HepG2 (cell line): ENCODE measurements around the gene ALK. TPM values are rescaled to one million over a fixed set of nuclear protein-coding genes. Genes with fewer than 3 reads are reported as not detected.

Source experiments
- ATAC-seq: fragments of 200-7000 bp; cut with Tn5 transposase; 3 replicates; pipeline ENCODE4 v1.9.1; 2020; ENCODE audit warnings: mild to moderate bottlenecking, moderate library complexity
- BruUV-seq: library from RNA; stranded (reverse); fragments of 400-500 nt; replicated peaks from 2 replicates; lab custom pipeline; 2021; lab: Mats Ljungman, UMichigan
- CTCF ChIA-PET: fragments of 300-600 bp; formaldehyde crosslinking; extraction: SDS; loops from one replicate; lab custom pipeline; 2021; ENCODE audit warnings: low total read pairs, inconsistent platforms, low intra/inter-chr PET ratio; lab: Yijun Ruan, JAX
- POLR2A ChIA-PET: fragments of 350-600 bp; sonication (Branson Sonifier 250); formaldehyde crosslinking; loops from one replicate; lab custom pipeline; 2020; ENCODE audit warnings: antibody characterized with exemption, inconsistent platforms; lab: Yijun Ruan, JAX
- DNase-seq: peaks from one replicate; pipeline ENCODE4 v3.0.0-alpha.2; 2015; ENCODE audit warnings: low spot score
- FAIRE-seq: peaks from 3 replicates; lab custom pipeline; 2011; peaks lifted over from hg19 to GRCh38; lab: Jason Lieb, UNC
- H2AFZ ChIP-seq: one replicate; pipeline ENCODE4 v1.6.1; 2011; ENCODE audit warnings: low read length, inconsistent platforms
- H3K27ac ChIP-seq: fragments of 300-600 bp; 3 replicates; pipeline ENCODE4 v1.8.0; 2011; ENCODE audit warnings: mixed run types, mild to moderate bottlenecking, mixed read lengths, low read length, inconsistent platforms; ENCODE audit not compliant: insufficient read depth; ENCODE audit errors: extremely low read length
- H3K27me3 ChIP-seq, 2 experiments: fragments of 200-600 bp in 1 of 2; 2 replicates in 1 of 2; 3 replicates in 1 of 2; pipeline versions ENCODE4 v1.6.0 to v1.8.0; 2011; ENCODE audit warnings: low read length in 2 of 2, mild to moderate bottlenecking in 2 of 2, moderate library complexity in 2 of 2, inconsistent platforms in 1 of 2; ENCODE audit not compliant: insufficient read depth in 2 of 2, control insufficient read depth in 1 of 2
- H3K36me3 ChIP-seq, 2 experiments: fragments of 200-600 bp in 1 of 2; replicated peaks in 1 of 2; 2 replicates in 1 of 2; 3 replicates in 1 of 2; pipeline versions ENCODE4 v1.5.1 to v1.8.0; 2011; ENCODE audit warnings: low read length in 2 of 2, inconsistent platforms in 1 of 2; ENCODE audit not compliant: insufficient read depth in 2 of 2, control insufficient read depth in 1 of 2
- H3K4me1 ChIP-seq: 2 replicates; pipeline ENCODE4 v1.5.1; 2012; ENCODE audit warnings: low read length, inconsistent platforms; ENCODE audit not compliant: insufficient read depth
- H3K4me2 ChIP-seq: 2 replicates; pipeline ENCODE4 v1.6.0; 2011; ENCODE audit warnings: low read depth, low read length, inconsistent platforms
- H3K4me3 ChIP-seq, 3 experiments: fragments of 200-600 bp in 1 of 3; sonication (generic), shearing (Covaris generic) in 1 of 3; replicated peaks in 1 of 3; 2 replicates each; pipeline ENCODE4 v1.5.1; 2011 to 2016; ENCODE audit warnings: low read length in 3 of 3, inconsistent platforms in 2 of 3, low read depth in 2 of 3, mild to moderate bottlenecking in 2 of 3, control low read depth in 1 of 3, mixed read lengths in 1 of 3; ENCODE audit not compliant: insufficient read depth in 1 of 3
- H3K79me2 ChIP-seq: one replicate; pipeline ENCODE4 v1.6.1; 2011; ENCODE audit warnings: low read length, inconsistent platforms; ENCODE audit not compliant: insufficient read depth
- H3K9ac ChIP-seq: 2 replicates; pipeline ENCODE4 v1.6.0; 2011; ENCODE audit warnings: mild to moderate bottlenecking, low read depth, low read length, inconsistent platforms; ENCODE audit not compliant: insufficient read depth
- H3K9me3 ChIP-seq: 2 replicates; pipeline ENCODE4 v1.5.1; 2012; ENCODE audit warnings: mild to moderate bottlenecking, low read length
- H4K20me1 ChIP-seq: 2 replicates; pipeline ENCODE4 v1.6.0; 2011; ENCODE audit warnings: inconsistent platforms, mild to moderate bottlenecking, low read length, moderate library complexity; ENCODE audit not compliant: insufficient read depth
- PITX1 ChIP-seq: sonication (generic); formaldehyde crosslinking; IDR thresholded peaks from 2 replicates; pipeline ENCODE4 v1.5.1; 2020; ENCODE audit warnings: mild to moderate bottlenecking, missing genetic modification reagents
- TBP ChIP-seq: sonication (generic); formaldehyde crosslinking; IDR thresholded peaks from 2 replicates; pipeline ENCODE4 v1.5.0; 2020; ENCODE audit warnings: missing genetic modification reagents
- WIZ ChIP-seq: sonication (generic); formaldehyde crosslinking; IDR thresholded peaks from 2 replicates; pipeline ENCODE4 v1.5.1; 2020; ENCODE audit warnings: mild to moderate bottlenecking, missing genetic modification reagents
- ZNF235 ChIP-seq: sonication (generic); formaldehyde crosslinking; IDR thresholded peaks from 2 replicates; pipeline ENCODE4 v1.8.1; 2023; ENCODE audit warnings: mild to moderate bottlenecking, missing genetic modification reagents, borderline replicate concordance
- ZNF282 ChIP-seq: fragments of 450-650 bp; IDR thresholded peaks from 2 replicates; pipeline ENCODE4 v1.6.1; 2018; ENCODE audit not compliant: partially characterized antibody
- ZNF7 ChIP-seq: IDR thresholded peaks from 2 replicates; pipeline ENCODE4 v1.6.1; 2016; ENCODE audit warnings: missing biosample characterization, missing genetic modification reagents
- ZNF790 ChIP-seq: sonication (generic); formaldehyde crosslinking; IDR thresholded peaks from 2 replicates; pipeline ENCODE4 v1.8.0; 2022; ENCODE audit warnings: missing genetic modification reagents, mild to moderate bottlenecking, borderline replicate concordance
- WGBS: methylation state at CpG from one replicate; pipeline ENCODE4 v1.1.6; 2017; ENCODE audit warnings: low lambda C conversion rate; 5-methylcytosine and 5-hydroxymethylcytosine counted together
- in situ Hi-C: cut with HindIII; loops from 2 replicates; pipeline ENCODE4 v1.10.0; 2017; ENCODE audit warnings: low pct_unique_long_range_greater_than_20kb; ENCODE audit not compliant: extremely low pct_ligation_motif_present
- intact Hi-C: fragments of 100-400 bp; cut with micrococcal nuclease; formaldehyde crosslinking; loops from one replicate; pipeline ENCODE4 v1.10.0; 2022; ENCODE audit not compliant: unreplicated experiment
- polyA plus RNA-seq, 8 experiments: library from polyadenylated mRNA; depleted of rRNA in 3 of 8; stranded (reverse) in 7 of 8; unstranded in 1 of 8; fragments of >200 nt; fragmentation: Illumina TruSeq in 4 of 8; extraction: Trizol in 4 of 8; gene quantifications; 2 replicates each; pipeline versions ENCODE4 v1.2.1 to v1.2.3, GENCODE V29; 2011 to 2016; ENCODE audit warnings: low read depth in 4 of 8, missing spikeins in 1 of 8, mixed read lengths in 1 of 8; ENCODE audit not compliant: insufficient read depth in 1 of 8
- total RNA-seq, 5 experiments: library from RNA; depleted of rRNA; stranded (reverse); fragments of >200 nt; fragmentation: Illumina TruSeq; extraction: Trizol; gene quantifications; 2 replicates each; pipeline ENCODE4 v1.2.3, GENCODE V29; 2016; ENCODE audit warnings: low read depth in 1 of 5
- TF ChIP-seq, protein P1 (sequence below): sonication (generic); formaldehyde crosslinking; IDR thresholded peaks from 2 replicates; pipeline ENCODE4 v1.4.0; 2020; ENCODE audit warnings: mild to moderate bottlenecking, missing genetic modification reagents, borderline replicate concordance
- TF ChIP-seq, protein P2 (sequence below): sonication (generic); formaldehyde crosslinking; IDR thresholded peaks from 2 replicates; pipeline ENCODE4 v1.4.0; 2020; ENCODE audit warnings: missing genetic modification reagents
- TF ChIP-seq, protein P3 (sequence below): sonication (generic); formaldehyde crosslinking; IDR thresholded peaks from 2 replicates; pipeline ENCODE4 v1.5.1; 2020; ENCODE audit warnings: missing genetic modification reagents, mild to moderate bottlenecking, borderline replicate concordance

The ALK gene
- total and polyA plus RNA-seq, 2 of the 13 experiments (the other 11 are each of a cell fraction or from before 2014, with no cell fraction given) = not detected

DNA sequence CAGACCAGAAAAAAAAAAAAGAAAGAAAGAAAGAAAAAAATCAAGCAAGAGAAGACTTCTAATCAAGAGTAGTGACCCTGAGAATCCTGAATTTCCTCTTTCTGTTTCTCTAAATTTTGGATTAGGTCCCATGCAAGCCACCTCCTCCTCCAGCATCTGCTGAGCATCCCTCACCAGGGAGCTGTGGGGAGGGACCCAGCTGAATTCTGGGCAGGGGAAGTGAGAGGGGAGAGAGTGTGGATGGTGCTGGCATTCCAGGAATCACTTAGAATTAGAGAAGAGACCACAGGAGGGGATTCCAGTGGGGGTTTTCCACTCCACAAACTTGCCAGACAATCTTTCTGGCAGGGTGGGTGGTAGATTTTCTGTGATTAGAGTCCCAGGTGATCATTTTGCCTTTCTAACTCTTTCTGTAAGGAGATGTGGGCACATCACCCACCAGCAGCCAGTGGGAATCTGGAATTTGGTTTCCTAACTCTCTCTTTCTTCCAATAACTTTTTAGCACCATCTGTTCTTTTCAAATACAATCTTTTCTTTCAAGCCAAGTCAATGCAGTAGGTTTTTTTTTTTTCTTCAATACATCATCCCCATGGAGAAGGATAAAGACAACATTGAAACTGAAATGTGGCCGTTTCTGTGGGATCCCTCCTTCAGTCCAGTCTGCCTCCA, 526.9 kb downstream of the ALK start (continued):
- TF ChIP-seq, protein P1, sequence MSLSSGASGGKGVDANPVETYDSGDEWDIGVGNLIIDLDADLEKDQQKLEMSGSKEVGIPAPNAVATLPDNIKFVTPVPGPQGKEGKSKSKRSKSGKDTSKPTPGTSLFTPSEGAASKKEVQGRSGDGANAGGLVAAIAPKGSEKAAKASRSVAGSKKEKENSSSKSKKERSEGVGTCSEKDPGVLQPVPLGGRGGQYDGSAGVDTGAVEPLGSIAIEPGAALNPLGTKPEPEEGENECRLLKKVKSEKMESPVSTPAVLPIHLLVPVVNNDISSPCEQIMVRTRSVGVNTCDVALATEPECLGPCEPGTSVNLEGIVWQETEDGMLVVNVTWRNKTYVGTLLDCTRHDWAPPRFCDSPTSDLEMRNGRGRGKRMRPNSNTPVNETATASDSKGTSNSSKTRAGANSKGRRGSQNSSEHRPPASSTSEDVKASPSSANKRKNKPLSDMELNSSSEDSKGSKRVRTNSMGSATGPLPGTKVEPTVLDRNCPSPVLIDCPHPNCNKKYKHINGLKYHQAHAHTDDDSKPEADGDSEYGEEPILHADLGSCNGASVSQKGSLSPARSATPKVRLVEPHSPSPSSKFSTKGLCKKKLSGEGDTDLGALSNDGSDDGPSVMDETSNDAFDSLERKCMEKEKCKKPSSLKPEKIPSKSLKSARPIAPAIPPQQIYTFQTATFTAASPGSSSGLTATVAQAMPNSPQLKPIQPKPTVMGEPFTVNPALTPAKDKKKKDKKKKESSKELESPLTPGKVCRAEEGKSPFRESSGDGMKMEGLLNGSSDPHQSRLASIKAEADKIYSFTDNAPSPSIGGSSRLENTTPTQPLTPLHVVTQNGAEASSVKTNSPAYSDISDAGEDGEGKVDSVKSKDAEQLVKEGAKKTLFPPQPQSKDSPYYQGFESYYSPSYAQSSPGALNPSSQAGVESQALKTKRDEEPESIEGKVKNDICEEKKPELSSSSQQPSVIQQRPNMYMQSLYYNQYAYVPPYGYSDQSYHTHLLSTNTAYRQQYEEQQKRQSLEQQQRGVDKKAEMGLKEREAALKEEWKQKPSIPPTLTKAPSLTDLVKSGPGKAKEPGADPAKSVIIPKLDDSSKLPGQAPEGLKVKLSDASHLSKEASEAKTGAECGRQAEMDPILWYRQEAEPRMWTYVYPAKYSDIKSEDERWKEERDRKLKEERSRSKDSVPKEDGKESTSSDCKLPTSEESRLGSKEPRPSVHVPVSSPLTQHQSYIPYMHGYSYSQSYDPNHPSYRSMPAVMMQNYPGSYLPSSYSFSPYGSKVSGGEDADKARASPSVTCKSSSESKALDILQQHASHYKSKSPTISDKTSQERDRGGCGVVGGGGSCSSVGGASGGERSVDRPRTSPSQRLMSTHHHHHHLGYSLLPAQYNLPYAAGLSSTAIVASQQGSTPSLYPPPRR (CRISPR knock-in tag) = no peak
- TF ChIP-seq ZNF790 (CRISPR knock-in tag) (no peak), WIZ (no peak), ZNF282 (no peak), ZNF7 (CRISPR knock-in tag) (no peak)
- TF ChIP-seq, protein P2, sequence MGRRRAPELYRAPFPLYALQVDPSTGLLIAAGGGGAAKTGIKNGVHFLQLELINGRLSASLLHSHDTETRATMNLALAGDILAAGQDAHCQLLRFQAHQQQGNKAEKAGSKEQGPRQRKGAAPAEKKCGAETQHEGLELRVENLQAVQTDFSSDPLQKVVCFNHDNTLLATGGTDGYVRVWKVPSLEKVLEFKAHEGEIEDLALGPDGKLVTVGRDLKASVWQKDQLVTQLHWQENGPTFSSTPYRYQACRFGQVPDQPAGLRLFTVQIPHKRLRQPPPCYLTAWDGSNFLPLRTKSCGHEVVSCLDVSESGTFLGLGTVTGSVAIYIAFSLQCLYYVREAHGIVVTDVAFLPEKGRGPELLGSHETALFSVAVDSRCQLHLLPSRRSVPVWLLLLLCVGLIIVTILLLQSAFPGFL (CRISPR knock-in tag) = no peak

DNA sequence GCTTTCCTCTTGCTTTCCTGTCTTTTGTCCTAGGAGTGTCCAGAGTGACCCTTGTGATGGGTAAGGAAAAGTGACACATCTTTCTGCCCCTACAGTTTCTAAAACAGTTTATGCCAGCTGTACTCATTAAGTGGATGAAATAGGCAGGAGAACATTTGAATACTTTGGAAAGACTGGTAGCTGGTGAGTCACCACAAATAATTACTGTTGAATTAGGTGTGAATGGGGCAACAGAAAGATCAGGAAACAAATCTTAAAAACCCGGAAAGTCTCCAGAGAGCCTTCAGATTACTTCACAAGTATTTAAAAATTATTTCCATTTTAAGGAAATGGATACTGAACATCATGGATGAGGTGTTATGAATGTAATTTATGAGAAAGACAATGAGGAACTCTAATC, 527.7 kb downstream of the ALK start:
- WGBS = 2% methylated on average over 1 of the region's 1 CpG

More for the DNA sequence above, 527.7 kb downstream of the ALK start:
- Histone ChIP-seq H3K9ac (no peak overlapping the region), H2AFZ (no peak overlapping the region), H4K20me1 (no peaks in the 10 kb centered on the region), H3K36me3 (no peaks in the 10 kb centered on the region), H3K9me3 (no peaks in the 10 kb centered on the region), H3K27me3 (no peaks in the 10 kb centered on the region), H3K79me2 (no peaks in the 10 kb centered on the region), H3K4me2 (no peak overlapping the region), H3K4me1 (no peaks in the 10 kb centered on the region), H3K27ac (no peak overlapping the region), H3K4me3 (no peak overlapping the region)
- DNase-seq (no peak), ATAC-seq (no peak), FAIRE-seq (no peak)
- TF ChIP-seq ZNF235 (CRISPR knock-in tag) (no peak), PITX1 (CRISPR knock-in tag) (no peak), TBP (CRISPR knock-in tag) (no peak)
- TF ChIP-seq, protein P3, sequence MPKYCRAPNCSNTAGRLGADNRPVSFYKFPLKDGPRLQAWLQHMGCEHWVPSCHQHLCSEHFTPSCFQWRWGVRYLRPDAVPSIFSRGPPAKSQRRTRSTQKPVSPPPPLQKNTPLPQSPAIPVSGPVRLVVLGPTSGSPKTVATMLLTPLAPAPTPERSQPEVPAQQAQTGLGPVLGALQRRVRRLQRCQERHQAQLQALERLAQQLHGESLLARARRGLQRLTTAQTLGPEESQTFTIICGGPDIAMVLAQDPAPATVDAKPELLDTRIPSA (CRISPR knock-in tag) = no peak
- intact Hi-C loops (no loop called here), in situ Hi-C loops (no loop called here)
- ChIA-PET CTCF (no interaction called here), POLR2A (no interaction called here)
- no TSS peak for BruUV-seq
